NB4 (cell line): ENCODE measurements around the gene RBP7.
"Not testable (repeated sequence)": the region's sequence is repeated elsewhere in the genome, so short reads cannot be mapped to it uniquely, and the experiment has no call there.

Source experiments
- DNase-seq: peaks from one replicate; pipeline ENCODE4 v3.0.0; 2010; ENCODE audit warnings: low read depth
- H3K4me3 ChIP-seq: one replicate; pipeline ENCODE4 v1.5.1; 2011; ENCODE audit warnings: mild to moderate bottlenecking, low read depth, low read length, moderate library complexity
- MYC ChIP-seq: IDR thresholded peaks from 2 replicates; pipeline ENCODE4 v1.6.1; 2011; ENCODE audit warnings: low read depth, low read length
- POLR2A ChIP-seq: IDR thresholded peaks from 2 replicates; pipeline ENCODE4 v1.6.1; 2011; ENCODE audit warnings: mild to moderate bottlenecking; ENCODE audit not compliant: insufficient read length; ENCODE audit errors: extremely low read depth
- TF ChIP-seq, protein P1 (sequence below): IDR thresholded peaks from 2 replicates; pipeline ENCODE4 v1.6.1; 2011; ENCODE audit warnings: low read depth, low read length
- TF ChIP-seq, protein P2 (sequence below): IDR thresholded peaks from one replicate; pipeline ENCODE4 v1.5.1; 2012; ENCODE audit warnings: low read depth, low read length

The RBP7 gene

DNA sequence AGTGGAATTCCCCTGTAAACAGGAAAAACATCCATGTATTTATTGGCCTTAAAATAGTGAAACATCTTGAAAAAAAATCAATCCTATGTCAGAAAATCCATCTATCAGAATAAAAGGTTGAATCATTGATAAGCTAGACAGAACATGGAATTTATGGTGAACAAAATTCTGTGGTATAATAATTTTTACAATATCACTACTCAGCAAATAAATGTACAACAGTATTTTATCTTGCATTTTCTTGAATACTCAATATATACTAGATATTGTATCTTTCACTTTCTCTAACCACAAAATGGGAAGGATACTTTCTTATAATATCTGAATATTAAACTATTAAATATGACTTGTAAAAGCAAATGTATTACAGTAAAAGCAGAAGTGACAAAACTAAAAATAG, 30.0 kb downstream of the RBP7 start:
- TF ChIP-seq, protein P1, sequence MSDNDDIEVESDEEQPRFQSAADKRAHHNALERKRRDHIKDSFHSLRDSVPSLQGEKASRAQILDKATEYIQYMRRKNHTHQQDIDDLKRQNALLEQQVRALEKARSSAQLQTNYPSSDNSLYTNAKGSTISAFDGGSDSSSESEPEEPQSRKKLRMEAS, result no peak
- TF ChIP-seq, protein P2, sequence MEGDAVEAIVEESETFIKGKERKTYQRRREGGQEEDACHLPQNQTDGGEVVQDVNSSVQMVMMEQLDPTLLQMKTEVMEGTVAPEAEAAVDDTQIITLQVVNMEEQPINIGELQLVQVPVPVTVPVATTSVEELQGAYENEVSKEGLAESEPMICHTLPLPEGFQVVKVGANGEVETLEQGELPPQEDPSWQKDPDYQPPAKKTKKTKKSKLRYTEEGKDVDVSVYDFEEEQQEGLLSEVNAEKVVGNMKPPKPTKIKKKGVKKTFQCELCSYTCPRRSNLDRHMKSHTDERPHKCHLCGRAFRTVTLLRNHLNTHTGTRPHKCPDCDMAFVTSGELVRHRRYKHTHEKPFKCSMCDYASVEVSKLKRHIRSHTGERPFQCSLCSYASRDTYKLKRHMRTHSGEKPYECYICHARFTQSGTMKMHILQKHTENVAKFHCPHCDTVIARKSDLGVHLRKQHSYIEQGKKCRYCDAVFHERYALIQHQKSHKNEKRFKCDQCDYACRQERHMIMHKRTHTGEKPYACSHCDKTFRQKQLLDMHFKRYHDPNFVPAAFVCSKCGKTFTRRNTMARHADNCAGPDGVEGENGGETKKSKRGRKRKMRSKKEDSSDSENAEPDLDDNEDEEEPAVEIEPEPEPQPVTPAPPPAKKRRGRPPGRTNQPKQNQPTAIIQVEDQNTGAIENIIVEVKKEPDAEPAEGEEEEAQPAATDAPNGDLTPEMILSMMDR, result no peak
- no peak for TF ChIP-seq MYC
- no peak for TF ChIP-seq POLR2A
- H3K4me3 ChIP-seq, result no peak overlapping the region
- no peak for DNase-seq

DNA sequence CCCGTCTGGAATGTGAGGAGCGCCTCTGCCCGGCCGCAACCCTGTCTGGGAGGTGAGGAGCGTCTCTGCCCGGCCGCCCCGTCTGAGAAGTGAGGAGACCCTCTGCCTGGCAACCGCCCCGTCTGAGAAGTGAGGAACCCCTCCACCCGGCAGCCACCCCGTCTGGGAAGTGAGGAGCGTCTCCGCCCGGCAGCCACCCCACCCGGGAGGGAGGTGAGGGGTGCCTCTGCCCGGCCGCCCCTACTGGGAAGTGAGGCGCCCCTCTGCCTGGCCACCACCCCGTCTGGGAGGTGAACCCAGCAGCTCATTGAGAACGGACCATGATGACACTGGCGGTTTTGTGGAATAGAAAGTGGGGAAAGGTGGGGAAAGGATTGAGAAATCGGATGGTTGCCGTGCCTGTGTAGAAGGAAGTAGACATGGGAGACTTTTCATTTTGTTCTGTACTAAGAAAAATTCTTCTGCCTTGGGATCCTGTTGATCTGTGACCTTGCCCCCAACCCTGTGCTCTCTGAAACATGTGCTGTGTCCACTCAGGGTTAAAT, 32.0 kb downstream of the RBP7 start:
- H3K4me3 ChIP-seq, DNase-seq: not testable (repeated sequence)

DNA sequence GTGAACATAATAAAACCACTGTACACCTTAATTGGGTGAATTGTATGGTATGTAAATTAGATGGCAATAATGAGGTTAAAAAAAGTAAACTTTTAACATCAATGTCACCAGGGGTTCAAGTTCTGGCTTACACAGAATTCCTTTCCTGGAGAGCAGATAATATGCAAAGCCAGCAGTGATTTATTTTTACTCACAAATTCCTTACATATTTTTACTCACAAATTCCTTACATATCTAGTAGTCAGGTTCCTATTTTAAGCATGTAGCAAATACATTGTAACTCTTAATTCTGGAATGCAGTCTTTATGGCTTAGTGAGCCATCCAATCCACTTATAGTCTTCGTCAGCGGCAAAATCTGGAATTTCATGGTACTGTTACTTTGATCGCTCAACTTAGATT, 34.4 kb downstream of the RBP7 start:
- TF ChIP-seq, protein P1, result no peak
- TF ChIP-seq MYC (no peak), POLR2A (no peak)
- TF ChIP-seq, protein P2, result no peak
- no peak for DNase-seq
- no peak overlapping the region for H3K4me3 ChIP-seq

DNA sequence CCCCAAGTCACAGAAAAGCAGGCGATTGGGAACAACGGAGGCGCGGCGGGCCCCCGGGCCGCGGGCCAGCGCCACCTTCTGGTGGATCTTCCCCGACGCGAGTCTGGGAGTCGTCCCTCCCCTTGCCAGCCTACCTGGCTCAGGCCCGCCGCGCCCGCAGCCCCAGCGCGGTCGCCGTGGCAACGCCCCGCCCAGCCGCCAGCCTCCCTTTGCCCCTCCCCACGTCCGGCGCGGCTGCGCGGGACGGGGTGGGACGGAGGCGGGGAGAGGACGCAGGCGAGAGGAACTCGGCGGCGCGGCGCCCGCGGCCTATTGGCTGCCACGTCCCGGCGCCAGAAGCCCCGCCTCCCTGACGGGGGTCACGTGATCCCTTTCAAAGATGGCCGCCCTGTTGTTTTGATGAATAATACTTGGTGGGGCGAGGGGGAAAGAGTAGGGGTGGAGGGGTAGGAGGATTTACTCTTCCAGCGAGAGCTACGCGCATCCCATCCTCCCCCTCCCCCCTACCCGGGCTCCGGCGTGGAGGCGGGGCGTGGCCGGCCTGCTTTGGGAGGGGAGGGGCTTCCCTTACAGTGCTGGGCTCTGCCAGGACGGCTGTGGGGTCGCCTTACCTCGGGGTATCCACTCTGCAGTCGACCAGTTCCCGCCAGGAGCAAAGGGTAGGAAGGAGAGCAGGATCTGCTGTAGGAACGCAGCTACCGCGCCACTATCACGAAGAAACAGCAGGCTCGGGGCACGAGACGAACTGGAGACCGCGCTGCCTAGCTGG, 35.7 kb downstream of the RBP7 start, which contains the start of gene UBE4B:
TSS of gene UBE4B (plus strand) at position 369 of the 769 bp plus-strand sequence. CDS start 713 bp downstream, outside the sequence.
- TF ChIP-seq MYC, result peak; percentile 63
- TF ChIP-seq, protein P2, result peak; percentile 73
- TF ChIP-seq POLR2A, result peak; percentile 37
- TF ChIP-seq, protein P1, result peak; percentile 62; the same call in 1 of the 2 replicates
- peak; percentile 98 for DNase-seq
- peak within 1 kb of the TSS; percentile 98 for H3K4me3 ChIP-seq

DNA sequence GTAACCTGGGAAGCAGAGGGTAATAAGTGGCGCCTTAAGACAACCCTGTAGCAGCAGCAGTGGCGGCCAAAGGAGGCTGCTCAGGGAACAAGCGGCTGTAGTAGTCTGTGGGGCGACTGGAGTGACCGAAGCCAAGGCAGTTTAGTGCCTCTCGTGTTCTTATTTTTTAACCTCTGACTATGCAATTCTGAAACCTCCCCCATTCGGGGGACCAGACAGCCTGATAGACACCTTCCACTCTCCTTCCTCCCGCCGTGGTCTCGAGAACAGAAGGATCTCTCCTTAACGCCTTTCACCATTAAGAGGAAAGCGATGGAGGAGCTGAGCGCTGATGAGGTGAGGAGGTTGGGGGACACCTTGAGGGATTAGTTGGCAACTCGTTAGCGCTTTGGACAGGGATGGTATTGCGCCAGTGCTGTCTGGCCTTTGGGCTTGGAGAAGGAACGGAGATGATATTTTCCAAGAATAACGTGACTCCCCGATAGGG, 36.4 kb downstream of the RBP7 start:
- TF ChIP-seq POLR2A (no peak), MYC (no peak)
- TF ChIP-seq, protein P2, result no peak
- TF ChIP-seq, protein P1, result no peak
- peak; percentile 58 for DNase-seq
- peak overlapping the region; percentile 98 for H3K4me3 ChIP-seq

DNA sequence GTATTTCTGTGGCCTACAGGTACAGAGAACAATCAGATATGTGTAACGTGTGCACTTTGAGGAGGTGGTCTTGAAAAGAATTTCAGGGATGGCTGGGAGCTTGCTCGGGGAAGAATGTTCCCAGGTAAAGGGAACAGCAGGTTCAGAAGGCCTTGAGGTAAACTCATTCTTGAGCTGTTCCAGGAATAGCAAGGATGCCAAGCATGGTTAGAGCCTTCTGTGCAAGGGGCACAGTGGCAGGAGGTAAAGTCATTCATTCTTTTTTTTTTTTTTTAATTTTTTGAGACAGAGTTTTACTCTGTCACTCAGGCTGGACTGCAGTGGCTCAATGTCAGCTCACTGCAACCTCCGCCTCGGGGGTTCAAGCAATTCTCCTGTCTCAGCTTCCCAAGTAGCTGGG, 45.7 kb downstream of the RBP7 start:
- no peak overlapping the region for H3K4me3 ChIP-seq
- no peak for DNase-seq
- TF ChIP-seq POLR2A, result no peak
- TF ChIP-seq, protein P2, result no peak
- TF ChIP-seq MYC, result no peak
- TF ChIP-seq, protein P1, result no peak
